GM19035 (cell line): ENCODE measurements around the gene TAF1L.
A peak's percentile ranks its signal among the peaks of the same experiment; 100 is the strongest.
"Not testable (repeated sequence)": the region's sequence is repeated elsewhere in the genome, so short reads cannot be mapped to it uniquely, and the experiment has no call there.

ENCODE experiments used
- ATAC-seq: cut with Tn5 transposase; IDR thresholded peaks from one replicate; pipeline ENCODE4 v1.9.1; 2021; ENCODE audit not compliant: unreplicated experiment

TAF1L gene, protein sequence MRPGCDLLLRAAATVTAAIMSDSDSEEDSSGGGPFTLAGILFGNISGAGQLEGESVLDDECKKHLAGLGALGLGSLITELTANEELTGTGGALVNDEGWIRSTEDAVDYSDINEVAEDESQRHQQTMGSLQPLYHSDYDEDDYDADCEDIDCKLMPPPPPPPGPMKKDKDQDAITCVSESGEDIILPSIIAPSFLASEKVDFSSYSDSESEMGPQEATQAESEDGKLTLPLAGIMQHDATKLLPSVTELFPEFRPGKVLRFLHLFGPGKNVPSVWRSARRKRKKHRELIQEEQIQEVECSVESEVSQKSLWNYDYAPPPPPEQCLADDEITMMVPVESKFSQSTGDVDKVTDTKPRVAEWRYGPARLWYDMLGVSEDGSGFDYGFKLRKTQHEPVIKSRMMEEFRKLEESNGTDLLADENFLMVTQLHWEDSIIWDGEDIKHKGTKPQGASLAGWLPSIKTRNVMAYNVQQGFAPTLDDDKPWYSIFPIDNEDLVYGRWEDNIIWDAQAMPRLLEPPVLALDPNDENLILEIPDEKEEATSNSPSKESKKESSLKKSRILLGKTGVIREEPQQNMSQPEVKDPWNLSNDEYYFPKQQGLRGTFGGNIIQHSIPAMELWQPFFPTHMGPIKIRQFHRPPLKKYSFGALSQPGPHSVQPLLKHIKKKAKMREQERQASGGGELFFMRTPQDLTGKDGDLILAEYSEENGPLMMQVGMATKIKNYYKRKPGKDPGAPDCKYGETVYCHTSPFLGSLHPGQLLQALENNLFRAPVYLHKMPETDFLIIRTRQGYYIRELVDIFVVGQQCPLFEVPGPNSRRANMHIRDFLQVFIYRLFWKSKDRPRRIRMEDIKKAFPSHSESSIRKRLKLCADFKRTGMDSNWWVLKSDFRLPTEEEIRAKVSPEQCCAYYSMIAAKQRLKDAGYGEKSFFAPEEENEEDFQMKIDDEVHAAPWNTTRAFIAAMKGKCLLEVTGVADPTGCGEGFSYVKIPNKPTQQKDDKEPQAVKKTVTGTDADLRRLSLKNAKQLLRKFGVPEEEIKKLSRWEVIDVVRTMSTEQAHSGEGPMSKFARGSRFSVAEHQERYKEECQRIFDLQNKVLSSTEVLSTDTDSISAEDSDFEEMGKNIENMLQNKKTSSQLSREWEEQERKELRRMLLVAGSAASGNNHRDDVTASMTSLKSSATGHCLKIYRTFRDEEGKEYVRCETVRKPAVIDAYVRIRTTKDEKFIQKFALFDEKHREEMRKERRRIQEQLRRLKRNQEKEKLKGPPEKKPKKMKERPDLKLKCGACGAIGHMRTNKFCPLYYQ (N-terminal part only)

GRCh38 chr9:32635362-32635761, at the start of gene TAF1L:
TAF1L (minus strand) TSS chr9:32635669; CDS start chr9:32635579, 90 bp downstream.
- ATAC-seq: no peak

DNA sequence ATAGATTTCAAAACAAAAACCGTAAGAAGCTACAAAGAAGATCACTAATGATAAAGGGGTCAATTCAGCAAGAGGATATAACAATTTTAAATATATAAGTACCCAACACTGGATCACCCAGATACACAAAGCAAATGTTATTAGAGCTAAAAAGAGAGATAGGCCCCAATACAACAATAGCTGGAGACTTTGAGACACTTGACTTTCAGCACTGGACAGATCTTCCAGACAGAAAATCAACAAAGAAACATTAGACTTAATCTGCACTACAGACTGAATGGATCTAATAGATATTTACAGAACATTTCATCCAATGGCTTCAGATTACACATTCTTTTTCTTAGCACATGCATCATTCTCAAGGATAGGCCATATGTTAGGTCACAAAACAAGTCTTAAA, 46.3 kb upstream of the TAF1L start:
- ATAC-seq: no peak

- no peak for ATAC-seq
These were observed 42.5 kb upstream of the TAF1L start for GRCh38 chr9:32677931-32678330.

DNA sequence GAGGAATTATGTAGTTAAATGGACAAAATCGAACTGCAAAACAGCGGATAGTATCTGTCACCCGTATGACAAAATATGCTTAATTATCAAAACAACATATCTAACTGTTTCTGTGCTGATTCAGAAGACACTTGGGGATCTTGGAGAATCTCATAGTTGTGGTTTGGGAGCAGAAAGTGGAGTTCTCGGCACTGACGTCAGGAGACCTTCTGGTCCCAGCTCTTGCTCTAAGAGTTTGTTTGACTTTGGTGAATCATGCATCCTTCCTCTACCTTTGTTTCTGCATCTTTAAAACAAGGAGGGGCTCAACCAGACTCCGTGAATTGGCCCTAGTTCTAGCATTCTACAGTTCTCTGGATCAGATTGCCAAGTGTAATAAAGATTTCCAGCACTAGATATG, 37.0 kb upstream of the TAF1L start:
- no peak for ATAC-seq

- no peak for ATAC-seq
These were observed 35.9 kb upstream of the TAF1L start for GRCh38 chr9:32671333-32671732.

DNA sequence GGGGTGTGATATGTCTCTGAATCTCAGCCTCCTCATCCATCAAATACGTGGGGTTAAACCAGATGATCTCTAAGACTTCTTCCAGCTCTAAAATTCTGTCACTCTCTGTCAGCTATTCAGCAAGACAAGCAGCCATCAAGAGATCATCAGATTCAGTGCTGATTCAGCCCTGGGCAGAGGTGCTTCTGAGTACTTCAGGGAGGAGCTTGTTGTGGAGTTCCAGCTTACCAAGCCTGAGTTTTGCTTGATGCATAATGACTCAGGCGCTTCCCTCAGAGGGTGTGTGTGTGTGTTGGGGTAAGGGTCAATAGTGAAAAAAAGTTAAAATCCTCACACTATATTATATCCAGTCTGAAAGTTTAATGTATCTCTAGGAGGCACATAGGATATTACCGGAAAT, 29.6 kb upstream of the TAF1L start:
- ATAC-seq: no peak

DNA sequence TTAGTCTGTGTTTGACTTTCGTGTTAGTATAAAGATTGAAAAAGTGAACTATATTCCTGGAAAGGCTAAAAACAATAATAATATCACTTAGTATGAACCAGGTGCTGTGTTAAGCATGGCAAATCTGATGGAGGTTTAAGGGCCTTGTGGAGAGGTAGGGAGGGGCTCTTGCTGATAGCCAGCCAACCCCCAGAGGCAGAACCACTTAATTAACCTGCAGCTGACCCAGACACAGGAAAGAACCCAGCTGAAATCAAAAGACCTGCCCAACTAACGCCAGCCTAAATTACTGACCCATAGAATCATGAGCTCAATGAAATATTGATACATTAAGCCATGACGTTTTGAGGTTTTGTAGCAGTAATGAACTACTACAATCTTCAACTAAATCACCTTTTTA, 28.3 kb upstream of the TAF1L start:
- ATAC-seq: no peak

- ATAC-seq: no peak
These were observed 12.2 kb upstream of the TAF1L start for GRCh38 chr9:32647671-32648070.

DNA sequence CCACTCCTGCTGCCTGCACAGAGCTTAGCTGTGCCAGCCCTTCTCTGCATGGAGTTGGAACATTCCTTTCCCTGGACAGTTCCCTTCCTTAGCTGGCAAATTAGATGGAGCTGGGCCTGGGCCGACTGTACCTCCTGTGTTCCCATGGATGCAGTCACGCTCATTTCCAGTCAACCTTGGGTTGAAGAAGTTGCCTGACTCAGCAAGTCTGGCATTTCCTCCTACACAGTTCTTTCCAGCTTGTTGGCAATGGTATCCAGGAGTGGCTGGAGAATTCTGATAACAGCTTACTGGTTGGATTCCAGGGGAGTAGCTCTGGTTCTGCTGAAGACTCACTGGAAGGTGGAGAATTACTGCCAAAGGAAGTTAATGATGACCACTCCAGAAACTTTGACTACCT, 9.2 kb upstream of the TAF1L start:
- ATAC-seq: no peak

GRCh38 chr9:32633151-32633550, 2.3 kb downstream of the TAF1L start:
- ATAC-seq: not testable (repeated sequence)

DNA sequence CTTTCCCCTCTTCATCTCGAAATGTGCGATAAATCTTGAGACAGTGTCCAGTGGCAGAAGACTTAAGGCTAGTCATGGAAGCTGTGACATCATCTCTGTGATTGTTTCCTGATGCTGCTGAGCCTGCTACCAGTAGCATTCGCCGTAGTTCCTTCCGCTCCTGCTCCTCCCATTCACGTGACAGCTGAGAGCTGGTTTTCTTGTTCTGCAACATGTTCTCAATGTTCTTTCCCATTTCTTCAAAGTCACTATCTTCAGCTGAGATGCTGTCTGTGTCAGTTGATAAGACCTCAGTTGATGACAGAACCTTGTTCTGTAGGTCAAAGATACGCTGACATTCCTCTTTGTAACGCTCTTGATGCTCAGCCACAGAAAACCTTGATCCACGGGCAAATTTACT, 3.5 kb downstream of the TAF1L start:
- ATAC-seq: no peak

GRCh38 chr9:32627394-32627954, 8.0 kb downstream of the TAF1L start:
- no peak for ATAC-seq

DNA sequence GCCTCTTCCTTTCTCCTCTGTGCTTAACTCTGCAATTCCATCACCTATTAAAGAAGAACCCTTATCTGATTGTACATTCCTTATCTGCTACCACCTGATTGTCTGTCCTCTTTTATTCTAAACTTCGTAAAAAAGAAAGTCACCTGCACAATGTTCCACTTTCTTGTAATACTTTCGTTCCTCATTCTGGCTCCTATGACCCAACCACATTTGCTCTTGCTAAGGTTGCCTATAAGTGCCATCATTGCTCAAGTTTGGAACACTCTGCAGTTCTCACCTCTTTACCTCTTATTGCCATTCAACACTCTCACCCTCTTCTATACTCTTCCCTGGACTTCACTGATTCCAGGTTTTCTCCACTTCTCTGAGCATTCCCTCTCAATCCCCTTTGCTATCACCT, 10.1 kb downstream of the TAF1L start:
- ATAC-seq: no peak

DNA sequence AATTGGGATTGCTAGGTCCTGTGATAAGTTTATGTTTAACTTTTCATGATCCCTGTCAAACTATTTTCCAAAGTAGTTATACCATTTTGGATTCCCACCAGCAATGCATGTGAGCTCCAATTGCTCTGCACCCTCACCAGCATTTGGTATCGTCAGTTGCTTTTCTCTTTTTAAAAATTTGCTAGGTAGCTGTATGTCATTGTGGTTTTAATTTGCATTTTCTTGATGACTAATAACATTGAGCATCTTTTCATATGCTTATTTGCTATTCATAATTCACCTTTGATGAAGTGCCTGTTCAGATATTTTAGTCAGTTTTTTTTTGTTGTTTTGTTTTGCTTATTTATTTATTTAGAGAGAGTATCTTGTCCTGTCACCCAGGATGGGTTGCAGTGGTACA, 12.5 kb downstream of the TAF1L start:
- no peak for ATAC-seq

DNA sequence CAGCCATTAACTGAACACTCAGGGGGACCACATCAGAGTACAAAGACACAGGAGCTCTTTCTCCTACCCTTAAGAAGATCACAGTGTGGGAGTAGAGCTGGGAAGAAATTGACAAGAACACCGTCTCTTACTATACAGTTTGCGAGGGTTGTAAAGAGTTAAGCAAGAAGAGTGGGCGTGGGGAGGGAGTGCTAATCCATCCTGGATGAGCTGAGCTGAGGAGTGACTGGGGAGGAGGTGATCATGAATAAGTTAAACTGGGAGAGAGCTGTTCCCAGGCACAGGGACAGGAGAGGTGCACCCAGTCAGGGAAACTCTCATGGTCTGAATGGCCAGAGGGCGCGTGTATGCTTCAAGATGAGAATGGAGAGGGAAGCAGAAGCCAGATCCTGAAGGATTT, 17.2 kb downstream of the TAF1L start:
- ATAC-seq: no peak

GRCh38 chr9:32606811-32607210, 28.7 kb downstream of the TAF1L start:
- ATAC-seq: no peak

DNA sequence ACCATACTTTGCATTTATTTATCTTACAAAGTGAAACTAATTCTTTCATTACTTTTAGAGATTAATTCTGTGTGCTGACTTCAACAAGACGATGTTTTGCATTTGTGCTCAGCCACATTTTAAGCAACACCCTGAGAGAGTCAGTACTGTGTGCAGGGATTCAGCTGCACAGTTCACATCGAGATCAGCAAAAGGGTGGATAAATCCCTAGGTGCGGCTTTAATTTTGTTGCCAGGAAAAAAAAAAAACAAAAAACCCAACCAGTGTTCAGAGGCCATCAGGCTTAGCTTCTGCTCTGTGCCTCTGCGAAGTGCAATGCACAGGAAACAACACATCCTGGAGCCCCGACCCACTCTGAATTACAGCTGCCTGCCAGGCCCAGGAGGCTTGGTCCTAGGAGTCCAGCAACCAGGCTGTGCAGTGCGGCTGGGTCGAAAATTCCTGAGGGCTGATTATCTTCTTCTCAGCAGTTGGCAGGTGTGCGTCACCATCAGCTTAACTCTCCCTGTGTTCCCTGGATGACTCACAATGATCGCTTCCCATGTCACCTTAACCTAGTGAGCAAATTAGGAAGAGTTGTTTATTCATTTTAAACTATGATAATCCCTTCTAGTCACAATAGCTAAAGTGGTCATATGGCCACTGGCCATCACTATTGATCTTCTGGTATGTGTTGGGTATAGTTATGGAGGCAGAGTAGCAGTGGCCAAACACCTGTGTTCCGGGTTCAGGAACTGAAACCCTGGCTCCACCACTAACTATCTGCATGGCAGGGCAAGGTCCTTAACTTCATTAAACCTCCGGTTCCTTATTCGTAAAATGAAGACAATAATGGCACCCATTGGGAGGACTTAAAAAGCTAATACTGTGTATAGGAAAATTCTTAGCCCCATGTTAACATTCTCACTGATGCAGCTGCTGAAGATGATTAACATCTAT, 31.3 kb downstream of the TAF1L start:
- ATAC-seq: peak; percentile 65

GRCh38 chr9:32599021-32599420, 36.4 kb downstream of the TAF1L start:
- ATAC-seq: not testable (repeated sequence)

DNA sequence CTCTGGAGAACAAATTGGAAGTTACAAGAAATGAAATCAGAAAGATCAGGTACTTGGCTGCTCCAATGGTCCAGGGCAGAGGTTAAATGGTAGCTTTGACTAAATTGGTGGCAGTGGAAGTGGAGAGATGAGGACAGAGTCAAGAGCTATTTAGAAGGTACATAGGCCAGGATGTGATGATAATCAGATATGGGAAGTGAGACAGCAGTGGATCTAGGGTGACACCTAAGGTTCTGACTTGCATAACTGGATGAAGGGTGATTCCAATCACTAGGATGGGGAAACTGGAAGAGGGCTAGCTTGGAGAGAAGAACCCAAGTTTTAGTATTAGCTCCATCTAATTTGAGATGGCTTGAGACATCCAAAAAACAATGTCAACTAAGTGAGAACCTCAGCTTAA, 38.5 kb downstream of the TAF1L start:
- ATAC-seq: no peak
